Measurements from ENCODE around the gene ZNF418.
"Not testable (repeated sequence)": the region's sequence is repeated elsewhere in the genome, so short reads cannot be mapped to it uniquely, and the experiment has no call there.

Gene ZNF418

DNA sequence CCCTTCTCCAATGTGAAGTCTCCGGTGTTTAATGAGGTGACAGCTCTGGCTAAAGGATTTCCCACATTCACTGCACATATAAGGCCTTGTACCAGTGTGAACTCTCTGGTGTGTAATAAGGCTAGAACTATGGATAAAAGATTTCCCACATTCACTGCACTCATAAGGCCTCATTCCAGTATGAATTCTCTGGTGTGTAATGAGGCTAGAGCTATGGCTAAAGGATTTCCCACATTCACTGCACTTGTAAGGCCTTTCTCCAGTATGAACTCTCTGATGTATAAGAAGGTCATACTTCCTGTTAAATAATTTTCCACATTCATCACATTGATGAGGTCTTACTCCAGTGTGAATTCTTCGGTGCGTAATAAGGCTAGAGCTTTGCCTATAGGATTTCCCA is 6.4 kb upstream of the ZNF418 start:
- H3K4me3 ChIP-seq (ENCODE audit: low read length) = no peak overlapping the region
- H3K36me3 ChIP-seq (ENCODE audit: insufficient read depth, low read length) = peaks cover 33% of the 10 kb centered on the region
- no peak overlapping the region for H3K9ac ChIP-seq (ENCODE audit: low read depth, low read length)
- H3K4me1 ChIP-seq (ENCODE audit: control insufficient read depth, insufficient read depth, low read length) = peaks cover 6% of the 10 kb centered on the region
- no peak overlapping the region for H3K4me2 ChIP-seq (ENCODE audit: low read length)
- no peaks in the 10 kb centered on the region for H3K27me3 ChIP-seq (ENCODE audit: control insufficient read depth, insufficient read depth, low read length)
- peaks cover 16% of the 10 kb centered on the region for H3K9me3 ChIP-seq (replicated peaks; ENCODE audit: low read length)

GRCh38 chr19:57935731-57936130 is 529 bp upstream of the ZNF418 start:
- Histone ChIP-seq H3K9me3 (replicated peaks; ENCODE audit: low read length) (peaks cover under 1% of the 10 kb centered on the region), H3K4me3 (ENCODE audit: low read length) (no peak overlapping the region), H3K27me3 (ENCODE audit: control insufficient read depth, insufficient read depth, low read length) (no peaks in the 10 kb centered on the region), H3K36me3 (ENCODE audit: insufficient read depth, low read length) (peaks cover 24% of the 10 kb centered on the region), H3K4me2 (ENCODE audit: low read length) (no peak overlapping the region), H3K9ac (ENCODE audit: low read depth, low read length) (no peak overlapping the region), H3K4me1 (ENCODE audit: control insufficient read depth, insufficient read depth, low read length) (no peaks in the 10 kb centered on the region)

GRCh38 chr19:57927587-57927986 is 7.6 kb downstream of the ZNF418 start:
- no peak overlapping the region for H3K9ac ChIP-seq (ENCODE audit: low read depth, low read length)
- no peak overlapping the region for H3K4me3 ChIP-seq (ENCODE audit: low read length)
- no peak overlapping the region for H3K4me2 ChIP-seq (ENCODE audit: low read length)
- H3K9me3 ChIP-seq (replicated peaks; ENCODE audit: low read length) = peaks cover 26% of the 10 kb centered on the region
- no peaks in the 10 kb centered on the region for H3K27me3 ChIP-seq (ENCODE audit: control insufficient read depth, insufficient read depth, low read length)
- no peaks in the 10 kb centered on the region for H3K4me1 ChIP-seq (ENCODE audit: control insufficient read depth, insufficient read depth, low read length)
- H3K36me3 ChIP-seq (ENCODE audit: insufficient read depth, low read length) = peaks cover 65% of the 10 kb centered on the region

- H3K4me1 ChIP-seq (ENCODE audit: control insufficient read depth, insufficient read depth, low read length) = not testable (repeated sequence)
- peaks cover 21% of the 10 kb centered on the region for H3K36me3 ChIP-seq (ENCODE audit: insufficient read depth, low read length)
- peak within 1 kb of the TSS; percentile 94 for H3K4me3 ChIP-seq (ENCODE audit: low read length)
These were observed 18.8 kb downstream of the ZNF418 start, which contains the start of gene ZNF417 for GRCh38 chr19:57916168-57916995. ZNF417 (minus strand) TSS chr19:57916592; CDS start chr19:57916411, 181 bp downstream.

GRCh38 chr19:57914531-57914930 is 20.7 kb downstream of the ZNF418 start:
- Histone ChIP-seq H3K4me1 (ENCODE audit: control insufficient read depth, insufficient read depth, low read length) (peaks cover 8% of the 10 kb centered on the region), H3K9ac (ENCODE audit: low read depth, low read length) (no peak overlapping the region), H3K4me3 (ENCODE audit: low read length) (no peak overlapping the region), H3K9me3 (replicated peaks; ENCODE audit: low read length) (no peaks in the 10 kb centered on the region), H3K4me2 (ENCODE audit: low read length) (no peak overlapping the region), H3K36me3 (ENCODE audit: insufficient read depth, low read length) (peaks cover 26% of the 10 kb centered on the region), H3K27me3 (ENCODE audit: control insufficient read depth, insufficient read depth, low read length) (no peaks in the 10 kb centered on the region)

More at GRCh38 chr19:57916168-57916995, 18.8 kb downstream of the ZNF418 start, which contains the start of gene ZNF417:
- Histone ChIP-seq H3K4me2 (ENCODE audit: low read length) (peak within 1 kb of the TSS; percentile 81), H3K9ac (ENCODE audit: low read depth, low read length) (peak within 1 kb of the TSS; percentile 95)
- H3K9me3 ChIP-seq (replicated peaks; ENCODE audit: low read length); H3K27me3 ChIP-seq (ENCODE audit: control insufficient read depth, insufficient read depth, low read length): not testable (repeated sequence)

DNA sequence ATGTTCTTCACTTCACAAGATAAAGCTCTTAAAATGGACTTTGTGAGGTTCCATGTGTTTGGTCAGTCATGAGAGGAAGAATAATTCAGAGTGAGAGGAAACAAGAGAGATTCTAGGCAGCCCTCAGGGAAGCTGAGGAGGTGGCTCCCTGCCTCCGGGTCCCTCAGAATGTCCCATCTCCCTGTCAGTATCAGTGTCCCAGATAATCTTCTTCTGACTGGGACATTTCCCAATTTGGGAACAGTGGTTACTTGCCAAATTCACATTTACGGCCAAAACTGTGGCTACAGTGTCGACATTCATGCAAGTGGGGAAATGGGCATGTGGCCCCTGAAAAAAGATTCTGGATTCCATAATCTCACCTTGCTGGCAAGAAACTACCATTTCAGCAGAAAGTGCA is 27.8 kb downstream of the ZNF418 start:
- no peaks in the 10 kb centered on the region for H3K4me1 ChIP-seq (ENCODE audit: control insufficient read depth, insufficient read depth, low read length)
- no peaks in the 10 kb centered on the region for H3K9me3 ChIP-seq (replicated peaks; ENCODE audit: low read length)
- no peak overlapping the region for H3K9ac ChIP-seq (ENCODE audit: low read depth, low read length)
- H3K4me3 ChIP-seq (ENCODE audit: low read length) = no peak overlapping the region
- H3K4me2 ChIP-seq (ENCODE audit: low read length) = no peak overlapping the region
- peaks cover 33% of the 10 kb centered on the region for H3K36me3 ChIP-seq (ENCODE audit: insufficient read depth, low read length)
- H3K27me3 ChIP-seq (ENCODE audit: control insufficient read depth, insufficient read depth, low read length) = no peaks in the 10 kb centered on the region

GRCh38 chr19:57905258-57905657 is 29.9 kb downstream of the ZNF418 start:
- no peaks in the 10 kb centered on the region for H3K27me3 ChIP-seq (ENCODE audit: control insufficient read depth, insufficient read depth, low read length)
- no peaks in the 10 kb centered on the region for H3K4me1 ChIP-seq (ENCODE audit: control insufficient read depth, insufficient read depth, low read length)
- peaks cover 17% of the 10 kb centered on the region for H3K36me3 ChIP-seq (ENCODE audit: insufficient read depth, low read length)
- H3K9ac ChIP-seq (ENCODE audit: low read depth, low read length) = no peak overlapping the region
- no peak overlapping the region for H3K4me3 ChIP-seq (ENCODE audit: low read length)
- no peak overlapping the region for H3K4me2 ChIP-seq (ENCODE audit: low read length)
- no peaks in the 10 kb centered on the region for H3K9me3 ChIP-seq (replicated peaks; ENCODE audit: low read length)

DNA sequence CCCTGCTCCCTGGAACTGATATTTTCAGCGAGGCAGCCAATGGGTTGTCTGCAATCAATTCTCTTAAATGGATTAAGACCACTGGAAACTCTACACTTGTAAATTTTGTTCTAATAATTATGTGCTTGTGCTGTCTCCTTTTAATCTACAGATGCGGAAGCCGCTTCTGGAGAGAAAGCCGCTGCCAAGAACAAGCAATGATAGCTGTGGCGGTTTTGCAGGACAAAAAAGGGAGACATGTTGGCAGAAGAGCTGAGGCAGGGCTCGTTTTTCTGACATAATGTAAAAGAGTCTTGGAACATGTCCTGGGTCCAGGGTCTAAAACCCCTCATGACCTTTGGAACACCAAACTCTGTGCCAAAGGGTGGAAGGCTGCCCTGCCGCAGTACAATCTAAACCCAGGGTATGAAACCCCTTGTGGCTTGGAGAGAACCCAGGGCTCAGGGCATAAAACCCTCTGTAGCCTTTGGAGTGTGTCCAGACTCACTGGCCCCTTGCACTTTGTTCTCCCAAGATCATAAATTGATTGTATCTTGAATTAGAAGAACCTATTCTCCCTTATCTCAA is 31.5 kb downstream of the ZNF418 start:
- Histone ChIP-seq H3K4me3 (ENCODE audit: low read length) (no peak overlapping the region), H3K4me2 (ENCODE audit: low read length) (no peak overlapping the region), H3K4me1 (ENCODE audit: control insufficient read depth, insufficient read depth, low read length) (no peaks in the 10 kb centered on the region), H3K9me3 (replicated peaks; ENCODE audit: low read length) (no peaks in the 10 kb centered on the region), H3K9ac (ENCODE audit: low read depth, low read length) (no peak overlapping the region), H3K27me3 (ENCODE audit: control insufficient read depth, insufficient read depth, low read length) (no peaks in the 10 kb centered on the region), H3K36me3 (ENCODE audit: insufficient read depth, low read length) (peaks cover 11% of the 10 kb centered on the region)

- H3K9me3 ChIP-seq (replicated peaks; ENCODE audit: low read length) = no peaks in the 10 kb centered on the region
- H3K4me1 ChIP-seq (ENCODE audit: control insufficient read depth, insufficient read depth, low read length) = no peaks in the 10 kb centered on the region
- no peaks in the 10 kb centered on the region for H3K36me3 ChIP-seq (ENCODE audit: insufficient read depth, low read length)
- H3K4me3 ChIP-seq (ENCODE audit: low read length) = no peak overlapping the region
- H3K9ac ChIP-seq (ENCODE audit: low read depth, low read length) = no peak overlapping the region
- no peaks in the 10 kb centered on the region for H3K27me3 ChIP-seq (ENCODE audit: control insufficient read depth, insufficient read depth, low read length)
- no peak overlapping the region for H3K4me2 ChIP-seq (ENCODE audit: low read length)
These were observed 34.9 kb downstream of the ZNF418 start for GRCh38 chr19:57900311-57900710.

DNA sequence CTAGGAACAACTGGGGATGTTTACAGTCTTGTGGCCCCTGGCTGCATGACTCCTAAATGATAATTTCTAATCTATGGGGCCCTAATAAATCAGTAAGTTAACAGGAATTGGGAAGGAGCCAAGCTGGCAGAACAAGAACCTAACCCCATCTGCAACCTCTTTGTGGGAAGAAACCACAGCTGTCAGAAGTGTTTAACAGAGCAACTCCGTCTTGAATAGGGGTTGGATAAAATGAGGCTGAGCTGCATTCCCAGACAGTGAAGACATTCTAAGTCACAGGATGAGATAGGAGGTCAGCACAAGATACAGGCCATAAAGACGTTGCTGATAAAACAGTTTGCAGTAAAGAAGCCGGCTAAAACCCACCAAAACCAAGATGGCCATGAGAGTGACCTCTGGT is 44.5 kb downstream of the ZNF418 start:
- H3K27me3 ChIP-seq (ENCODE audit: control insufficient read depth, insufficient read depth, low read length); H3K4me1 ChIP-seq (ENCODE audit: control insufficient read depth, insufficient read depth, low read length); H3K4me3 ChIP-seq (ENCODE audit: low read length); H3K9me3 ChIP-seq (replicated peaks; ENCODE audit: low read length); H3K36me3 ChIP-seq (ENCODE audit: insufficient read depth, low read length); H3K9ac ChIP-seq (ENCODE audit: low read depth, low read length); H3K4me2 ChIP-seq (ENCODE audit: low read length): not testable (repeated sequence)

- Histone ChIP-seq H3K4me3 (ENCODE audit: low read length) (peak within 1 kb of the TSS; percentile 96), H3K9ac (ENCODE audit: low read depth, low read length) (peak within 1 kb of the TSS; percentile 85), H3K4me1 (ENCODE audit: control insufficient read depth, insufficient read depth, low read length) (no peaks in the 10 kb centered on the region), H3K9me3 (replicated peaks; ENCODE audit: low read length) (no peaks in the 10 kb centered on the region), H3K27me3 (ENCODE audit: control insufficient read depth, insufficient read depth, low read length) (no peaks in the 10 kb centered on the region), H3K36me3 (ENCODE audit: insufficient read depth, low read length) (no peaks in the 10 kb centered on the region), H3K4me2 (ENCODE audit: low read length) (peak within 1 kb of the TSS; percentile 91)
These were observed 46.5 kb downstream of the ZNF418 start, which contains the start of gene ZNF814 for GRCh38 chr19:57888560-57889231. ZNF814 (minus strand) TSS chr19:57889037; CDS start chr19:57888802, 235 bp downstream.

All from skeletal muscle satellite cell (primary cell).